IPS-NIHi11 (cell line): ENCODE data around the gene SPDYE2.
"Not testable (repeated sequence)": the region's sequence is repeated elsewhere in the genome, so short reads cannot be mapped to it uniquely, and the experiment has no call there.

ENCODE experiments used
- DNase-seq: peaks from one replicate; pipeline ENCODE4 v3.0.0; 2012; ENCODE audit warnings: mixed read lengths, low spot score

The SPDYE2 gene

GRCh38 chr7:102604431-102605145 lies 53.6 kb downstream of the SPDYE2 start:
- not testable (repeated sequence) for DNase-seq

- not testable (repeated sequence) for DNase-seq
These were observed 55.8 kb downstream of the SPDYE2 start for GRCh38 chr7:102606848-102607247.

GRCh38 chr7:102609734-102610133 lies 58.7 kb downstream of the SPDYE2 start:
- not testable (repeated sequence) for DNase-seq

GRCh38 chr7:102610441-102610840 lies 59.4 kb downstream of the SPDYE2 start:
- not testable (repeated sequence) for DNase-seq

- not testable (repeated sequence) for DNase-seq
These were observed 60.1 kb downstream of the SPDYE2 start for GRCh38 chr7:102611013-102611674.

GRCh38 chr7:102611675-102612325 lies 60.8 kb downstream of the SPDYE2 start:
- DNase-seq: not testable (repeated sequence)
